Measurements from ENCODE around the gene OSMR. TPM values are rescaled to one million over a fixed set of nuclear protein-coding genes. Genes with fewer than 3 reads are reported as not detected.

OSMR gene
- total and polyA plus RNA-seq, 2 donors (not counting 1 experiment from before 2014, with no cell fraction given), result not detected

GRCh38 chr5:38931731-38932130 lies 85.9 kb downstream of the OSMR start:
- ChIA-PET CTCF (interaction anchor here (1.0 kb wide), 1 partner anchor 10 kb away, joined by 3 read pairs; no protein-coding TSS in a partner anchor), POLR2A (no interaction called here)
- TF ChIP-seq CTCF (IDR thresholded peaks at IDR 0.05), result no peak
- TF ChIP-seq EZH2 (IDR thresholded peaks at IDR 0.05; ENCODE audit: borderline replicate concordance, insufficient read depth, low read depth, low read length, poor library complexity, severe bottlenecking), result no peak
- no peak overlapping the region for H3K27ac ChIP-seq (ENCODE audit: low read length in 2 of 2)
- no peak overlapping the region for H3K9ac ChIP-seq (ENCODE audit: low read length)
- H3K4me2 ChIP-seq (replicated peaks; ENCODE audit: low read depth, low read length, poor library complexity, severe bottlenecking), result no peak overlapping the region
- ATAC-seq (ENCODE audit: low read depth), result no peak
- H2AFZ ChIP-seq (ENCODE audit: insufficient read depth, low read depth, low read length, poor library complexity, severe bottlenecking), result no peak overlapping the region
- Mint-ChIP-seq H3K4me1 (no peaks in the 10 kb centered on the region), H3K4me3 (no peak overlapping the region), H3K27me3 (peaks cover 7% of the 10 kb centered on the region), H3K9me3 (ENCODE audit: insufficient read depth) (no peaks in the 10 kb centered on the region), H3K27ac (no peak overlapping the region)
- no peaks in the 10 kb centered on the region for H3K79me2 ChIP-seq (ENCODE audit: control insufficient read depth, insufficient read depth, low read length)
- no peaks in the 10 kb centered on the region for H3K27me3 ChIP-seq (replicated peaks in 1 of 4; ENCODE audit: control extremely low read depth in 1 of 4, control insufficient read depth in 3 of 4, insufficient read depth in 4 of 4, low read length in 3 of 4)
- peaks cover 0 to 4% of the 10 kb centered on the region in 2 experiments for H3K36me3 ChIP-seq (replicated peaks in 1 of 2; ENCODE audit: control extremely low read depth in 1 of 2, control insufficient read depth in 1 of 2, extremely low read depth in 1 of 2, insufficient read depth in 2 of 2, low read length in 1 of 2)
- WGBS (ENCODE audit: insufficient coverage), result no CpG with 5 or more reads among the region's 4 CpGs
- intact Hi-C loops (cut with micrococcal nuclease), result no loop called here
- H3K4me3 ChIP-seq (ENCODE audit: control extremely low read depth in 1 of 5, extremely low read depth in 1 of 5, insufficient read depth in 1 of 5, low read depth in 2 of 5, low read length in 4 of 5), result no peak overlapping the region
- H3K4me1 ChIP-seq (ENCODE audit: control insufficient read depth in 2 of 2, insufficient read depth in 2 of 2, low read length in 2 of 2), result no peaks in the 10 kb centered on the region
- H4K20me1 ChIP-seq (ENCODE audit: control insufficient read depth, insufficient read depth, low read length, poor library complexity, severe bottlenecking), result no peaks in the 10 kb centered on the region
- DNase-seq, result no peak
- H3K9me3 ChIP-seq (ENCODE audit: control extremely low read depth in 1 of 3, control insufficient read depth in 2 of 3, insufficient read depth in 1 of 3, low read length in 2 of 3), result peaks cover 0 to 8% (median 0%) of the 10 kb centered on the region in 3 donors

GRCh38 chr5:38932854-38933408 lies 87.1 kb downstream of the OSMR start:
- Histone ChIP-seq H4K20me1 (ENCODE audit: control insufficient read depth, insufficient read depth, low read length, poor library complexity, severe bottlenecking) (no peaks in the 10 kb centered on the region), H3K4me2 (replicated peaks; ENCODE audit: low read depth, low read length, poor library complexity, severe bottlenecking) (no peak overlapping the region), H3K4me3 (ENCODE audit: control extremely low read depth in 1 of 5, extremely low read depth in 1 of 5, insufficient read depth in 1 of 5, low read depth in 2 of 5, low read length in 4 of 5) (no peak overlapping the region), H2AFZ (ENCODE audit: insufficient read depth, low read depth, low read length, poor library complexity, severe bottlenecking) (no peak overlapping the region), H3K36me3 (replicated peaks in 1 of 2; ENCODE audit: control extremely low read depth in 1 of 2, control insufficient read depth in 1 of 2, extremely low read depth in 1 of 2, insufficient read depth in 2 of 2, low read length in 1 of 2) (peaks cover 0 to 4% of the 10 kb centered on the region in 2 experiments), H3K27ac (ENCODE audit: low read length in 2 of 2) (no peak overlapping the region), H3K4me1 (ENCODE audit: control insufficient read depth in 2 of 2, insufficient read depth in 2 of 2, low read length in 2 of 2) (no peaks in the 10 kb centered on the region), H3K27me3 (replicated peaks in 1 of 4; ENCODE audit: control extremely low read depth in 1 of 4, control insufficient read depth in 3 of 4, insufficient read depth in 4 of 4, low read length in 3 of 4) (no peaks in the 10 kb centered on the region), H3K9me3 (ENCODE audit: control extremely low read depth in 1 of 3, control insufficient read depth in 2 of 3, insufficient read depth in 1 of 3, low read length in 2 of 3) (no peaks in the 10 kb centered on the region), H3K9ac (ENCODE audit: low read length) (no peak overlapping the region), H3K79me2 (ENCODE audit: control insufficient read depth, insufficient read depth, low read length) (no peaks in the 10 kb centered on the region)
- ChIA-PET CTCF (no interaction called here), POLR2A (no interaction called here)
- Mint-ChIP-seq H3K4me3 (no peak overlapping the region), H3K9me3 (ENCODE audit: insufficient read depth) (no peaks in the 10 kb centered on the region), H3K27ac (no peak overlapping the region), H3K27me3 (peaks cover 4% of the 10 kb centered on the region), H3K4me1 (no peaks in the 10 kb centered on the region)
- WGBS (ENCODE audit: insufficient coverage), result 95% methylated on average over 4 of the region's 4 CpGs
- TF ChIP-seq CTCF (IDR thresholded peaks at IDR 0.05), result no peak
- TF ChIP-seq EZH2 (IDR thresholded peaks at IDR 0.05; ENCODE audit: borderline replicate concordance, insufficient read depth, low read depth, low read length, poor library complexity, severe bottlenecking), result no peak
- DNase-seq, result no peak
- intact Hi-C loops (cut with micrococcal nuclease), result no loop called here
- ATAC-seq (ENCODE audit: low read depth), result no peak
